Trophoblast cell (in vitro differentiated cells and primary cell): ENCODE results near the gene MLLT1. TPM values are rescaled to one million over a fixed set of nuclear protein-coding genes. Genes with fewer than 3 reads are reported as not detected.

ENCODE experiments used
- DNase-seq, 2 donors: peaks; one replicate each; pipeline ENCODE4 v3.0.0-alpha.2; 2016
- H2AFZ ChIP-seq: 2 replicates; pipeline ENCODE4 v1.6.1; 2013; ENCODE audit warnings: low read length, moderate library complexity, mild to moderate bottlenecking; ENCODE audit not compliant: insufficient read depth, poor library complexity
- H2AK5ac ChIP-seq: 2 replicates; pipeline ENCODE4 v1.6.1; 2013; ENCODE audit warnings: mild to moderate bottlenecking, low read length
- H2BK120ac ChIP-seq: 2 replicates; pipeline ENCODE4 v1.6.1; 2013; ENCODE audit warnings: low read length, mild to moderate bottlenecking, moderate library complexity; ENCODE audit not compliant: insufficient read depth, poor library complexity
- H2BK12ac ChIP-seq: 2 replicates; pipeline ENCODE4 v1.6.1; 2013; ENCODE audit warnings: mild to moderate bottlenecking, low read length, moderate library complexity
- H2BK5ac ChIP-seq: 2 replicates; pipeline ENCODE4 v1.6.1; 2013; ENCODE audit warnings: low read length, low read depth, moderate library complexity, mild to moderate bottlenecking; ENCODE audit not compliant: poor library complexity
- H3K14ac ChIP-seq: 2 replicates; pipeline ENCODE4 v1.6.1; 2013; ENCODE audit warnings: mild to moderate bottlenecking, low read length
- H3K18ac ChIP-seq: 2 replicates; pipeline ENCODE4 v1.6.1; 2013; ENCODE audit warnings: mild to moderate bottlenecking, low read length
- H3K23ac ChIP-seq: 2 replicates; pipeline ENCODE4 v1.6.1; 2013; ENCODE audit warnings: low read length
- H3K27ac ChIP-seq: 2 replicates; pipeline ENCODE4 v1.5.1; 2013; ENCODE audit warnings: low read depth, mild to moderate bottlenecking, inconsistent platforms, low read length, moderate library complexity
- H3K27me3 ChIP-seq: 2 replicates; pipeline ENCODE4 v1.6.1; 2013; ENCODE audit warnings: inconsistent platforms, mild to moderate bottlenecking, low read length, moderate library complexity; ENCODE audit not compliant: insufficient read depth
- H3K36me3 ChIP-seq, 2 experiments: 1 replicate in 1 of 2; 2 replicates in 1 of 2; pipeline ENCODE4 v1.6.1; 2013; ENCODE audit warnings: low read length in 2 of 2, mild to moderate bottlenecking in 2 of 2, moderate library complexity in 1 of 2; ENCODE audit not compliant: insufficient read depth in 2 of 2, control insufficient read depth in 1 of 2
- H3K4ac ChIP-seq: 2 replicates; pipeline ENCODE4 v1.6.1; 2013; ENCODE audit warnings: low read depth, mild to moderate bottlenecking, low read length, moderate library complexity
- H3K4me1 ChIP-seq, 2 experiments: 1 replicate in 1 of 2; 2 replicates in 1 of 2; pipeline ENCODE4 v1.6.1; 2013; ENCODE audit warnings: low read length in 2 of 2, mild to moderate bottlenecking in 2 of 2, moderate library complexity in 1 of 2; ENCODE audit not compliant: insufficient read depth in 2 of 2, control insufficient read depth in 1 of 2
- H3K4me2 ChIP-seq: 2 replicates; pipeline ENCODE4 v1.6.1; 2013; ENCODE audit warnings: inconsistent platforms, mild to moderate bottlenecking, low read length, moderate library complexity
- H3K4me3 ChIP-seq: 2 replicates; pipeline ENCODE4 v1.5.1; 2013; ENCODE audit warnings: mild to moderate bottlenecking, low read depth, low read length, inconsistent platforms
- H3K79me1 ChIP-seq: one replicate; pipeline ENCODE4 v1.6.1; 2013; ENCODE audit warnings: low read length
- H3K79me2 ChIP-seq: 2 replicates; pipeline ENCODE4 v1.6.1; 2013; ENCODE audit warnings: low read length, mild to moderate bottlenecking; ENCODE audit not compliant: control insufficient read depth, insufficient read depth, poor library complexity
- H3K9ac ChIP-seq: 2 replicates; pipeline ENCODE4 v1.6.1; 2013; ENCODE audit warnings: mild to moderate bottlenecking, low read length
- H3K9me3 ChIP-seq: 2 replicates; pipeline ENCODE4 v1.6.1; 2013; ENCODE audit warnings: low read depth, mild to moderate bottlenecking, control low read depth, inconsistent platforms, low read length; ENCODE audit not compliant: insufficient read depth
- H4K12ac ChIP-seq: 2 replicates; pipeline ENCODE4 v1.6.1; 2013; ENCODE audit warnings: low read depth, mild to moderate bottlenecking, low read length, moderate library complexity
- H4K8ac ChIP-seq: 2 replicates; pipeline ENCODE4 v1.6.1; 2013; ENCODE audit warnings: low read depth, mild to moderate bottlenecking, low read length, moderate library complexity
- H4K91ac ChIP-seq: one replicate; pipeline ENCODE4 v1.6.1; 2013; ENCODE audit warnings: low read depth, mild to moderate bottlenecking, low read length, moderate library complexity
- WGBS: extraction: QIAGEN DNeasy Blood & Tissue Kit; methylation state at CpG from one replicate; pipeline ENCODE4 v1.1.7; 2013; ENCODE audit warnings: missing lambda C conversion rate; ENCODE audit not compliant: insufficient read length, insufficient coverage; ENCODE audit errors: extremely low coverage; 5-methylcytosine and 5-hydroxymethylcytosine counted together
- polyA plus RNA-seq: library from polyadenylated mRNA; stranded (reverse); fragments of 200-250 nt; gene quantifications from 2 replicates; pipeline ENCODE4 v1.2.3, GENCODE V29; 2013

MLLT1 gene
- 225 and 236 TPM in 2 replicates for polyA plus RNA-seq

GRCh38 chr19:6279931-6280591 is at the start of gene MLLT1:
MLLT1 (minus strand) TSS chr19:6279975; CDS start chr19:6279784, 191 bp downstream.
- Histone ChIP-seq H3K27me3 (no peaks in the 10 kb centered on the region), H2AFZ (peak within 1 kb of the TSS; percentile 66), H3K36me3 (peaks cover 3 to 5% of the 10 kb centered on the region in 2 experiments), H4K91ac (peak within 1 kb of the TSS; percentile 93), H2AK5ac (peak within 1 kb of the TSS; percentile 42), H2BK120ac (peak within 1 kb of the TSS; percentile 78), H3K27ac (peak within 1 kb of the TSS; percentile 48), H3K4me1 (peaks cover 24 to 26% of the 10 kb centered on the region in 2 experiments), H2BK12ac (peak within 1 kb of the TSS; percentile 20), H4K8ac (peak within 1 kb of the TSS; percentile 88), H3K79me2 (peaks cover 29% of the 10 kb centered on the region), H3K23ac (no peak within 1 kb of the TSS), H4K12ac (peak within 1 kb of the TSS; percentile 89), H3K4me2 (peak within 1 kb of the TSS; percentile 95), H3K14ac (peak within 1 kb of the TSS; percentile 93), H3K4me3 (peak within 1 kb of the TSS; percentile 81), H3K18ac (peak within 1 kb of the TSS; percentile 88), H3K9ac (peak within 1 kb of the TSS; percentile 82), H3K9me3 (no peaks in the 10 kb centered on the region), H3K79me1 (peaks cover 8% of the 10 kb centered on the region), H2BK5ac (peak within 1 kb of the TSS; percentile 90), H3K4ac (peak within 1 kb of the TSS; percentile 98)
- WGBS = no CpG with 5 or more reads among the region's 66 CpGs
- DNase-seq = peak; percentile 93 to 95

GRCh38 chr19:6326815-6327214 is 47.0 kb upstream of the MLLT1 start:
- Histone ChIP-seq H3K4me2 (no peak overlapping the region), H2BK5ac (no peak overlapping the region), H4K91ac (no peak overlapping the region), H3K27me3 (no peaks in the 10 kb centered on the region), H2AFZ (no peak overlapping the region), H2BK120ac (no peak overlapping the region), H2BK12ac (no peak overlapping the region), H3K4me3 (no peak overlapping the region), H3K4ac (no peak overlapping the region), H3K79me2 (no peaks in the 10 kb centered on the region), H2AK5ac (no peak overlapping the region), H3K18ac (no peak overlapping the region), H3K36me3 (no peaks in the 10 kb centered on the region), H3K9ac (no peak overlapping the region), H3K23ac (no peak overlapping the region), H3K27ac (no peak overlapping the region), H3K14ac (no peak overlapping the region), H4K8ac (no peak overlapping the region), H3K4me1 (no peaks in the 10 kb centered on the region), H3K79me1 (no peaks in the 10 kb centered on the region), H3K9me3 (peaks cover 17% of the 10 kb centered on the region), H4K12ac (no peak overlapping the region)
- no peak for DNase-seq
- WGBS = no CpG with 5 or more reads among the region's 5 CpGs

GRCh38 chr19:6325614-6326013 is 45.8 kb upstream of the MLLT1 start:
- no peak overlapping the region for H4K8ac ChIP-seq
- no peaks in the 10 kb centered on the region for H3K79me2 ChIP-seq
- no peak overlapping the region for H2AFZ ChIP-seq
- no peak overlapping the region for H3K9ac ChIP-seq
- DNase-seq = no peak
- no peak overlapping the region for H3K23ac ChIP-seq
- H3K4ac ChIP-seq = no peak overlapping the region
- H4K12ac ChIP-seq = no peak overlapping the region
- peaks cover 12% of the 10 kb centered on the region for H3K9me3 ChIP-seq
- no peak overlapping the region for H3K14ac ChIP-seq
- H3K79me1 ChIP-seq = no peaks in the 10 kb centered on the region
- H4K91ac ChIP-seq = no peak overlapping the region
- H3K27ac ChIP-seq = no peak overlapping the region
- H2BK120ac ChIP-seq = no peak overlapping the region
- no peak overlapping the region for H2BK12ac ChIP-seq
- H2BK5ac ChIP-seq = no peak overlapping the region
- H3K4me3 ChIP-seq = no peak overlapping the region
- no peak overlapping the region for H3K18ac ChIP-seq
- WGBS = no CpG with 5 or more reads among the region's 4 CpGs
- no peak overlapping the region for H2AK5ac ChIP-seq
- no peak overlapping the region for H3K4me2 ChIP-seq
- no peaks in the 10 kb centered on the region for H3K27me3 ChIP-seq
- no peaks in the 10 kb centered on the region for H3K4me1 ChIP-seq
- H3K36me3 ChIP-seq = no peaks in the 10 kb centered on the region

GRCh38 chr19:6324757-6325156 is 45.0 kb upstream of the MLLT1 start:
- Histone ChIP-seq H2AK5ac (no peak overlapping the region), H3K79me1 (no peaks in the 10 kb centered on the region), H2BK120ac (no peak overlapping the region), H3K36me3 (no peaks in the 10 kb centered on the region), H3K27me3 (no peaks in the 10 kb centered on the region), H3K18ac (no peak overlapping the region), H3K14ac (no peak overlapping the region), H3K4ac (no peak overlapping the region), H3K4me2 (no peak overlapping the region), H3K4me1 (no peaks in the 10 kb centered on the region), H4K8ac (no peak overlapping the region), H4K91ac (no peak overlapping the region), H2AFZ (no peak overlapping the region), H3K27ac (no peak overlapping the region), H2BK12ac (no peak overlapping the region), H3K9ac (no peak overlapping the region), H2BK5ac (no peak overlapping the region), H3K23ac (no peak overlapping the region), H3K4me3 (no peak overlapping the region), H4K12ac (no peak overlapping the region), H3K79me2 (no peaks in the 10 kb centered on the region), H3K9me3 (peaks cover 10% of the 10 kb centered on the region)
- no CpG with 5 or more reads among the region's 4 CpGs for WGBS
- DNase-seq = no peak
